A549 (cell line): ENCODE data around the gene GATB. TPM values are rescaled to one million over a fixed set of nuclear protein-coding genes. Genes with fewer than 3 reads are reported as not detected.

Source experiments
- ATAC-seq, 2 experiments: fragments of 200-7000 bp in 1 of 2; fragments of >200 bp in 1 of 2; cut with Nextera tagmentation in 1 of 2; cut with Tn5 transposase in 1 of 2; 3 replicates each; pipeline versions ENCODE4 v1.8.0 to v1.9.1; 2018 to 2020; ENCODE audit warnings: mild to moderate bottlenecking in 1 of 2, moderate library complexity in 1 of 2
- CTCF ChIA-PET: fragments of 300-600 bp; sonication (Branson Sonifier 250); formaldehyde crosslinking; extraction: SDS; loops from one replicate; lab custom pipeline; 2021; ENCODE audit warnings: antibody characterized with exemption, inconsistent platforms; lab: Yijun Ruan, JAX
- POLR2A ChIA-PET: fragments of 350-600 bp; formaldehyde crosslinking; extraction: SDS; loops from one replicate; lab custom pipeline; 2021; ENCODE audit warnings: antibody characterized with exemption, inconsistent platforms; lab: Yijun Ruan, JAX
- DNase-seq, 2 experiments: peaks; one replicate each; pipeline versions ENCODE4 v3.0.0 to v3.0.0-alpha.2; 2011 to 2016; ENCODE audit warnings: low read depth in 1 of 2, low spot score in 1 of 2
- FAIRE-seq: peaks from 2 replicates; lab custom pipeline; 2011; peaks lifted over from hg19 to GRCh38; lab: Jason Lieb, UNC
- H3K27ac ChIP-seq, 2 experiments: fragments of >200 bp; sonication (Bioruptor Twin); formaldehyde crosslinking; 3 replicates each; pipeline ENCODE4 v1.5.1; 2016 to 2017
- H3K4me1 ChIP-seq: fragments of >200 bp; sonication (Bioruptor Twin); formaldehyde crosslinking; 3 replicates; pipeline ENCODE4 v1.6.1; 2016
- H3K4me2 ChIP-seq: fragments of >200 bp; sonication (Bioruptor Twin); formaldehyde crosslinking; 3 replicates; pipeline ENCODE4 v1.6.1; 2016
- H3K4me3 ChIP-seq: fragments of >200 bp; sonication (Bioruptor Twin); formaldehyde crosslinking; 3 replicates; pipeline ENCODE4 v1.5.1; 2016
- H3K9me3 ChIP-seq: fragments of >200 bp; sonication (Bioruptor Twin); formaldehyde crosslinking; 3 replicates; pipeline ENCODE4 v1.6.1; 2016
- ATOH8 ChIP-seq: fragments of 250-450 bp; sonication (Bioruptor Pico); IDR thresholded peaks from 2 replicates; pipeline ENCODE4 v1.5.0; 2020; ENCODE audit warnings: low read depth, mild to moderate bottlenecking, moderate library complexity
- BHLHE40 ChIP-seq: IDR thresholded peaks from 2 replicates; pipeline ENCODE4 v1.6.1; 2012; ENCODE audit warnings: low read depth, low read length, inconsistent platforms
- CBX8 ChIP-seq: fragments of 200-600 bp; sonication (generic); IDR thresholded peaks from 2 replicates; pipeline ENCODE4 v1.6.1; 2016
- CHD4 ChIP-seq: fragments of 200-600 bp; sonication (generic); IDR thresholded peaks from 2 replicates; pipeline ENCODE4 v1.6.1; 2016; ENCODE audit warnings: antibody characterized with exemption, mild to moderate bottlenecking, borderline replicate concordance
- CTCF ChIP-seq: fragments of >200 bp; sonication (Bioruptor Twin); formaldehyde crosslinking; IDR thresholded peaks from 3 replicates; pipeline ENCODE4 v1.5.1; 2016
- EHF ChIP-seq: fragments of 250-450 bp; sonication (Bioruptor Pico); IDR thresholded peaks from 2 replicates; pipeline ENCODE4 v1.5.0; 2020; ENCODE audit warnings: mild to moderate bottlenecking
- EP300 ChIP-seq, 2 experiments: fragments of >200 bp; sonication (Bioruptor Twin); formaldehyde crosslinking; IDR thresholded peaks; 2 replicates in 1 of 2; 3 replicates in 1 of 2; pipeline ENCODE4 v1.6.1; 2016 to 2017
- FOSB ChIP-seq: fragments of 250-450 bp; sonication (Bioruptor Pico); IDR thresholded peaks from 2 replicates; pipeline ENCODE4 v1.5.0; 2020; ENCODE audit warnings: mild to moderate bottlenecking, moderate library complexity
- HEYL ChIP-seq: fragments of 250-450 bp; sonication (Bioruptor Pico); IDR thresholded peaks from 2 replicates; pipeline ENCODE4 v1.8.0; 2021; ENCODE audit warnings: mild to moderate bottlenecking, moderate library complexity
- HMGXB4 ChIP-seq: fragments of 250-450 bp; sonication (Bioruptor Pico); IDR thresholded peaks from 2 replicates; pipeline ENCODE4 v1.5.0; 2021; ENCODE audit warnings: mild to moderate bottlenecking, moderate library complexity, borderline replicate concordance
- HOXB13 ChIP-seq: fragments of 250-450 bp; sonication (Bioruptor Pico); IDR thresholded peaks from 2 replicates; pipeline ENCODE4 v1.5.0; 2020; ENCODE audit warnings: low read depth, mild to moderate bottlenecking, moderate library complexity
- KDM1A ChIP-seq: fragments of 200-600 bp; sonication (generic); IDR thresholded peaks from 2 replicates; pipeline ENCODE4 v1.6.1; 2016; ENCODE audit warnings: low read depth, mild to moderate bottlenecking
- MAZ ChIP-seq: fragments of 150-350 bp; IDR thresholded peaks from 2 replicates; pipeline ENCODE4 v1.6.1; 2014; ENCODE audit warnings: antibody characterized with exemption, low read depth, low read length, borderline replicate concordance
- MYC ChIP-seq: IDR thresholded peaks from 2 replicates; pipeline ENCODE4 v1.6.1; 2012; ENCODE audit warnings: mild to moderate bottlenecking, inconsistent platforms, low read length, improper control_type of control experiment, borderline replicate concordance
- POLR2AphosphoS2 ChIP-seq: conservative IDR thresholded peaks from 2 replicates; pipeline ENCODE4 v1.6.1; 2012; ENCODE audit warnings: low read length, improper control_type of control experiment, inconsistent platforms
- RAD21 ChIP-seq, 2 experiments: fragments of >200 bp in 1 of 2; sonication (Bioruptor Twin) in 1 of 2; formaldehyde crosslinking in 1 of 2; IDR thresholded peaks in 1 of 2; conservative IDR thresholded peaks in 1 of 2; 2 replicates in 1 of 2; 3 replicates in 1 of 2; pipeline ENCODE4 v1.6.1; 2012 to 2018; ENCODE audit warnings: inconsistent platforms in 1 of 2
- RNF2 ChIP-seq: fragments of 200-600 bp; sonication (generic); IDR thresholded peaks from 2 replicates; pipeline ENCODE4 v1.6.1; 2016; ENCODE audit warnings: low read depth, mild to moderate bottlenecking, antibody characterized with exemption, moderate library complexity, borderline replicate concordance
- ZFP36 ChIP-seq: fragments of 450-650 bp; IDR thresholded peaks from 2 replicates; pipeline ENCODE4 v1.6.1; 2014; ENCODE audit warnings: borderline replicate concordance; ENCODE audit not compliant: partially characterized antibody
- WGBS: methylation state at CpG from one replicate; pipeline ENCODE4 v1.1.6; 2017; ENCODE audit errors: missing lambda C conversion rate; 5-methylcytosine and 5-hydroxymethylcytosine counted together
- polyA plus RNA-seq, 4 experiments: library from polyadenylated mRNA; depleted of rRNA in 3 of 4; stranded (reverse); fragments of >200 nt; fragmentation: RNase III in 1 of 4; extraction: RNeasy Plus Mini Kit Qiagen cat#74134 plus additional on column Dnase treatment in 1 of 4; gene quantifications; 2 replicates in 3 of 4; 3 replicates in 1 of 4; pipeline ENCODE4 v1.2.3, GENCODE V29; 2011 to 2017

The GATB gene
- polyA plus RNA-seq, 2 of the 4 experiments (the other 2 are of a cell fraction) = 12.1 to 17.8 TPM

GRCh38 chr4:151668689-151669402, 92.0 kb downstream of the GATB start (continued):
- TF ChIP-seq EHF (CRISPR knock-in tag) (no peak), KDM1A (no peak), HMGXB4 (no peak), CHD4 (no peak), ZFP36 (no peak)

- WGBS = 92% methylated on average over 4 of the region's 4 CpGs
- POLR2A ChIA-PET = no interaction called here
Measured at GRCh38 chr4:151667666-151668065, 93.1 kb downstream of the GATB start.

GRCh38 chr4:151667048-151667447, 93.8 kb downstream of the GATB start:
- no peak overlapping the region for H3K27ac ChIP-seq
- DNase-seq (no peak), ATAC-seq (no peak), FAIRE-seq (no peak)
- POLR2A ChIA-PET = no interaction called here
- H3K4me2 ChIP-seq = no peak overlapping the region
- CTCF ChIA-PET = no interaction called here
- TF ChIP-seq MYC (no peak), MAZ (no peak), CBX8 (no peak), RAD21 (conservative IDR thresholded peaks at IDR 0.05 in 1 of 2, IDR thresholded peaks at IDR 0.05 in 1 of 2) (no peak), KDM1A (no peak), RNF2 (no peak), EP300 (IDR thresholded peaks at IDR 0.05) (no peak), BHLHE40 (no peak), POLR2AphosphoS2 (no peak), ATOH8 (no peak), CTCF (no peak)
- 36% methylated on average over 3 of the region's 3 CpGs for WGBS
- no peak overlapping the region for H3K4me3 ChIP-seq
- no peaks in the 10 kb centered on the region for H3K9me3 ChIP-seq
- H3K4me1 ChIP-seq = no peaks in the 10 kb centered on the region

More at GRCh38 chr4:151667666-151668065, 93.1 kb downstream of the GATB start:
- Histone ChIP-seq H3K9me3 (no peaks in the 10 kb centered on the region), H3K4me3 (no peak overlapping the region), H3K4me1 (no peaks in the 10 kb centered on the region), H3K27ac (no peak overlapping the region), H3K4me2 (no peak overlapping the region)
- no peak for TF ChIP-seq HEYL (CRISPR knock-in tag)
- TF ChIP-seq HOXB13 (CRISPR knock-in tag) = no peak
- TF ChIP-seq FOSB = no peak
- ATAC-seq = no peak
- no peak for FAIRE-seq
- CTCF ChIA-PET = interaction anchor here (1.2 to 1.6 kb wide), 2 partner anchors 9 to 23 kb away, joined by 3 read pairs; no protein-coding TSS in a partner anchor
- no peak for DNase-seq
